NT2/D1 (cell line): ENCODE measurements around the gene PLA2G4A.

Experiments
- DNase-seq: peaks from one replicate; pipeline ENCODE4 v3.0.0-alpha.2; 2011; ENCODE audit warnings: low read depth, low spot score
- H3K27me3 ChIP-seq: 2 replicates; pipeline ENCODE4 v1.6.0; 2011; ENCODE audit warnings: mild to moderate bottlenecking; ENCODE audit not compliant: insufficient read length, insufficient read depth
- H3K36me3 ChIP-seq: 2 replicates; pipeline ENCODE4 v1.6.1; 2011; ENCODE audit warnings: mild to moderate bottlenecking, low read length, mixed read lengths; ENCODE audit not compliant: insufficient read depth, insufficient read length
- H3K4me1 ChIP-seq: 2 replicates; pipeline ENCODE4 v1.5.1; 2011; ENCODE audit not compliant: insufficient read depth, insufficient read length
- H3K4me3 ChIP-seq: 2 replicates; pipeline ENCODE4 v1.5.1; 2011; ENCODE audit warnings: low read depth; ENCODE audit not compliant: insufficient read length
- H3K9ac ChIP-seq: 2 replicates; pipeline ENCODE4 v1.6.0; 2011; ENCODE audit warnings: low read depth; ENCODE audit not compliant: insufficient read length
- H3K9me3 ChIP-seq: 2 replicates; pipeline ENCODE4 v1.5.1; 2011; ENCODE audit warnings: mild to moderate bottlenecking, low read length; ENCODE audit not compliant: insufficient read depth
- SUZ12 ChIP-seq: IDR thresholded peaks from 2 replicates; pipeline ENCODE4 v1.6.1; 2011; ENCODE audit not compliant: insufficient read length, insufficient read depth; ENCODE audit errors: extremely low read depth
- YY1 ChIP-seq: IDR thresholded peaks from 2 replicates; pipeline ENCODE4 v1.6.1; 2011; ENCODE audit not compliant: insufficient read length, insufficient read depth
- ZNF274 ChIP-seq: IDR thresholded peaks from 2 replicates; pipeline ENCODE4 v1.6.1; 2011; ENCODE audit warnings: mild to moderate bottlenecking, low read depth, low read length

PLA2G4A gene

GRCh38 chr1:186811892-186812291, 16.9 kb upstream of the PLA2G4A start:
- Histone ChIP-seq H3K9me3 (no peaks in the 10 kb centered on the region), H3K4me1 (no peaks in the 10 kb centered on the region), H3K4me3 (no peak overlapping the region), H3K36me3 (no peaks in the 10 kb centered on the region), H3K27me3 (no peaks in the 10 kb centered on the region), H3K9ac (no peak overlapping the region)
- no peak for DNase-seq
- TF ChIP-seq YY1: no peak

GRCh38 chr1:186812570-186812969, 16.2 kb upstream of the PLA2G4A start:
- no peaks in the 10 kb centered on the region for H3K4me1 ChIP-seq
- no peak for TF ChIP-seq ZNF274
- TF ChIP-seq YY1: no peak
- TF ChIP-seq SUZ12: no peak
- H3K9me3 ChIP-seq: no peaks in the 10 kb centered on the region
- no peak overlapping the region for H3K4me3 ChIP-seq
- no peaks in the 10 kb centered on the region for H3K27me3 ChIP-seq
- H3K9ac ChIP-seq: no peak overlapping the region
- no peak for DNase-seq
- H3K36me3 ChIP-seq: no peaks in the 10 kb centered on the region

- H3K4me1 ChIP-seq: no peaks in the 10 kb centered on the region
- no peaks in the 10 kb centered on the region for H3K27me3 ChIP-seq
- H3K36me3 ChIP-seq: no peaks in the 10 kb centered on the region
- TF ChIP-seq ZNF274 (no peak), YY1 (no peak), SUZ12 (no peak)
- H3K4me3 ChIP-seq: no peak overlapping the region
- no peak overlapping the region for H3K9ac ChIP-seq
- no peak for DNase-seq
- no peaks in the 10 kb centered on the region for H3K9me3 ChIP-seq
Observed at GRCh38 chr1:186813420-186813819, 15.3 kb upstream of the PLA2G4A start.

GRCh38 chr1:186819126-186819525, 9.6 kb upstream of the PLA2G4A start:
- TF ChIP-seq ZNF274 (no peak), YY1 (no peak), SUZ12 (no peak)
- Histone ChIP-seq H3K9ac (no peak overlapping the region), H3K27me3 (no peaks in the 10 kb centered on the region), H3K9me3 (no peaks in the 10 kb centered on the region), H3K4me1 (no peaks in the 10 kb centered on the region), H3K4me3 (no peak overlapping the region), H3K36me3 (no peaks in the 10 kb centered on the region)
- DNase-seq: no peak

GRCh38 chr1:186819563-186819962, 9.2 kb upstream of the PLA2G4A start:
- no peak for DNase-seq
- Histone ChIP-seq H3K4me1 (no peaks in the 10 kb centered on the region), H3K4me3 (no peak overlapping the region), H3K9ac (no peak overlapping the region), H3K9me3 (no peaks in the 10 kb centered on the region), H3K27me3 (no peaks in the 10 kb centered on the region), H3K36me3 (no peaks in the 10 kb centered on the region)
- TF ChIP-seq ZNF274 (no peak), YY1 (no peak), SUZ12 (no peak)

- no peak for TF ChIP-seq SUZ12
- no peak for TF ChIP-seq YY1
- no peak for TF ChIP-seq ZNF274
- no peaks in the 10 kb centered on the region for H3K36me3 ChIP-seq
- no peaks in the 10 kb centered on the region for H3K9me3 ChIP-seq
- no peaks in the 10 kb centered on the region for H3K27me3 ChIP-seq
- DNase-seq: no peak
- no peak overlapping the region for H3K4me3 ChIP-seq
- H3K4me1 ChIP-seq: no peaks in the 10 kb centered on the region
- no peak overlapping the region for H3K9ac ChIP-seq
Observed at GRCh38 chr1:186829686-186830587, 1.2 kb downstream of the PLA2G4A start.

GRCh38 chr1:186831168-186831567, 2.4 kb downstream of the PLA2G4A start:
- no peaks in the 10 kb centered on the region for H3K9me3 ChIP-seq
- H3K36me3 ChIP-seq: no peaks in the 10 kb centered on the region
- DNase-seq: no peak
- TF ChIP-seq YY1 (no peak), SUZ12 (no peak), ZNF274 (no peak)
- H3K27me3 ChIP-seq: no peaks in the 10 kb centered on the region
- no peaks in the 10 kb centered on the region for H3K4me1 ChIP-seq
- H3K9ac ChIP-seq: no peak overlapping the region
- H3K4me3 ChIP-seq: no peak overlapping the region
